ENCODE data around the gene TMEM11.

The TMEM11 gene, protein sequence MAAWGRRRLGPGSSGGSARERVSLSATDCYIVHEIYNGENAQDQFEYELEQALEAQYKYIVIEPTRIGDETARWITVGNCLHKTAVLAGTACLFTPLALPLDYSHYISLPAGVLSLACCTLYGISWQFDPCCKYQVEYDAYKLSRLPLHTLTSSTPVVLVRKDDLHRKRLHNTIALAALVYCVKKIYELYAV

DNA sequence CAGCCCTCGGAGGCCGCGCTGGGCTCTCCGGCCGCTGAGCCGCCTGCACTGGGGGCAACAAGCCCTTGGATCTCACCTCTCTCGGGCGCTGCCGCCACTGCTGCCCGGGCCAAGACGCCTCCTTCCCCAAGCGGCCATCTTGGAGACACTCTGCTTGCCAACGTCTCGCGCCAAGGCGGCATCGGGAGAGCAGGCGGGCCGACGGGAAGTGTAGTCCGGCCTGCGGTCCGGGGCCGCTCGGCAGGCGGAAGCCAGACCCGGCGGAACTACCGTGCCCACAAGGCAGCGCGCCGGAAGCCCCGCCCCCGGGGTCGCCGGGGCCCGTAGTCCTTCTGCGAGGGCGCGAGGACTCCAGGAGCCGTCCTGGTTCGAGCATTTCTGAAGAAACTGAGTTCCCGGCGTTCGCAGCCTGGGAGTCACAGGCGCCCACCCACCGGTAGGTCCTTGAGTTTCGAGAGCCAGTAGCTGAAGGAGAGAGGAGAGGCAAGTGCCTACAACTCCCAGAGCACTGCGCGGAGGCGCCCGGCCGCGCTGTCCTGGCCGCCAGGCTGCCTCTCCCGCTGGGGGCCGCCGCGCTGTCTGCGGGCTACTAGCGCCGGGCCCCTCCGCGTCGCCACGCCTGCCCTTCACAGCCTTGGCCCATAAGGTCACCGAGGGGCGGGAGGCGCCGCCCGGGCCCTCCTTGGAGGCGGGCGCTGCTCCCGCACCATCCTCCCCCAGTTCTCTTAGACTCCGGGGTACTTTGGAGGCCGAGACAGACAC, at the start of gene TMEM11:
Gene TMEM11, minus strand, starts transcription at position 147 of the 762 bp plus-strand sequence. Its CDS starts 9 bp downstream, at position 138.
- peak in 1 of 3 experiments; percentile 27 for TF ChIP-seq CTCF (IDR thresholded peaks at IDR 0.05; ENCODE audit: unreplicated experiment in 3 of 3)
- Mint-ChIP-seq H3K27ac (peak within 1 kb of the TSS; percentile 93 to 96 (median 93)), H3K9me3 (no peaks in the 10 kb centered on the region), H3K4me1 (peaks cover 58% of the 10 kb centered on the region), H3K4me3 (peak within 1 kb of the TSS; percentile 91 to 96 (median 92)), H3K27me3 (ENCODE audit: low read depth) (no peaks in the 10 kb centered on the region), H3K36me3 (ENCODE audit: low read depth) (peaks cover 5% of the 10 kb centered on the region)

DNA sequence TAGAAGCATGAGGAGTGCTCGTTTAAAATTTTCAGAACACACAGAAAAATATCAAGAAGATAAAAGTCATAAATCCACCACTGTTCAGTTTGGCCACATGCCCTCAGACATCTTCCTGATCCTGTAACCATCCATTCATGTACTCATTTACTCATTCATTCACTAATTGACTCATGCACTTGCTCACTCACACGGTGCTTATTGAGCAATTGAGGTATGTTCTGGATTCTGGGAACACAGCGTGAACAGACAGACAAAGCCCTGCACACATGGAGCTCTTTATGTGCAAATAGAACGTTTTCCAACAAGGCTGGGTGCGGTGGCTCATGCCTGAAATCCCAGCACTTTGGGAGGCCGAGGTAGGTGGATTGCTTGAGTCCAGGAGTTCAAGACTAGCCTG, 49.4 kb upstream of the TMEM11 start:
- no peak for TF ChIP-seq CTCF (IDR thresholded peaks at IDR 0.05; ENCODE audit: unreplicated experiment in 3 of 3)
- Mint-ChIP-seq H3K9me3 (no peaks in the 10 kb centered on the region), H3K4me1 (no peaks in the 10 kb centered on the region), H3K4me3 (no peak overlapping the region), H3K27me3 (ENCODE audit: low read depth) (peaks cover 4% of the 10 kb centered on the region), H3K36me3 (ENCODE audit: low read depth) (no peaks in the 10 kb centered on the region), H3K27ac (no peak overlapping the region)

DNA sequence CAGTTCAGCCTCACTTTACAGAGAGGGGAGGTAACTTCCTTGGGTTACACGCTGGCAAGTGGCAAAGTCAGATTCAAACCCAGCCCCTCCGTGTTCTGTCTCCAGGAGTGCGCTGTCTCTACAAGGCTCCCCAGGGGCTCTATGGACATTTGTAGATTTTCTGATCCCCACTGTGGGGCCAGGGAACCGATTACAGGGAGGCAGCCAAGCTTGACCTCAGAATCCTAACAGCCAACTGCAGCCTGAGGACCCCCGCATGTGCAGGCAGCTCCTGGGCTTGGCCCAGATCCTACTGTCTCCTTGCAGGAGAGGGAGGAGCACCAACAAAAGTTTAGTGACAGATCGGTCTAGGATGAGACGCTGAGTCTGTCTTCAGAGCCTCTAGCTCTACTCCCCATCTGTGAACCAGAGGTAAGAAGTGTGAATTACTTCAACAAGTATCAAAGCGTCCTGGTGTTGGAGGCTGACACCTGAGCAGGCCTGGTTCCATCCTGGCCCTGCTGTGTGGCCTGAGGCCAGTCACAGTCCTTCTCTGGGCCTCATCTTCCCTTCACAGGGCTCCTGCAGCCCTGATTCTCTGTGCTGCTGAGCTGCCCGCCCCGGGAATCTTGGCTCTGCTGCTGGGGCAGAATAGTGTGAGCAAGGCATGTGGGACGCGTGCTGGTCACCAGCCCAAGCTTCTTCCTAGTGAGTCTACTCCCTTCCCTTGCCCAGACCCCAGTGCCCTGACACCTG, 48.5 kb upstream of the TMEM11 start:
- Mint-ChIP-seq H3K9me3 (no peaks in the 10 kb centered on the region), H3K27ac (no peak overlapping the region), H3K4me1 (no peaks in the 10 kb centered on the region), H3K36me3 (ENCODE audit: low read depth) (no peaks in the 10 kb centered on the region), H3K4me3 (no peak overlapping the region), H3K27me3 (ENCODE audit: low read depth) (peaks cover 4% of the 10 kb centered on the region)
- TF ChIP-seq CTCF (IDR thresholded peaks at IDR 0.05; ENCODE audit: unreplicated experiment in 3 of 3), result no peak

DNA sequence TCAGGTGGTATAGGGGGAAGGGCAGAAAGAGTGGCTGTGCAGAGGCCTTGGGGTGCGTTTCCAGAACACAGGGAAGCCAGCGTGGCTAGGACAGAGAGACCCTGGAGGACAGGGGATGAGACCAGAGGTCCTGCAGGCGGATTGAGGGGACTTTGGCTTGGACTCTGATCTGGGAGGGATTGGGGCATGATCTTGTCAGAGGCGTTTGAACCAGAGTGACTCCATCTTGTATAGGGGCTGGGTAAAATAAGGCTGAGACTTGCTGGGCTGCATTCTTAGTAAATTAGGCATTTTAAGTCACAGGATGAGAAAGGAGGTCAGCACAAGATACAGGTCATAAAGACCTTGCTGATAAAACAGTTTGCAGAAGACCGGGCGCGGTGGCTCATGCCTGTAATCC, 44.6 kb upstream of the TMEM11 start:
- no peak for TF ChIP-seq CTCF (IDR thresholded peaks at IDR 0.05; ENCODE audit: unreplicated experiment in 3 of 3)
- Mint-ChIP-seq H3K36me3 (ENCODE audit: low read depth) (no peaks in the 10 kb centered on the region), H3K4me1 (no peaks in the 10 kb centered on the region), H3K4me3 (no peak overlapping the region), H3K27ac (no peak overlapping the region), H3K27me3 (ENCODE audit: low read depth) (no peaks in the 10 kb centered on the region), H3K9me3 (no peaks in the 10 kb centered on the region)

DNA sequence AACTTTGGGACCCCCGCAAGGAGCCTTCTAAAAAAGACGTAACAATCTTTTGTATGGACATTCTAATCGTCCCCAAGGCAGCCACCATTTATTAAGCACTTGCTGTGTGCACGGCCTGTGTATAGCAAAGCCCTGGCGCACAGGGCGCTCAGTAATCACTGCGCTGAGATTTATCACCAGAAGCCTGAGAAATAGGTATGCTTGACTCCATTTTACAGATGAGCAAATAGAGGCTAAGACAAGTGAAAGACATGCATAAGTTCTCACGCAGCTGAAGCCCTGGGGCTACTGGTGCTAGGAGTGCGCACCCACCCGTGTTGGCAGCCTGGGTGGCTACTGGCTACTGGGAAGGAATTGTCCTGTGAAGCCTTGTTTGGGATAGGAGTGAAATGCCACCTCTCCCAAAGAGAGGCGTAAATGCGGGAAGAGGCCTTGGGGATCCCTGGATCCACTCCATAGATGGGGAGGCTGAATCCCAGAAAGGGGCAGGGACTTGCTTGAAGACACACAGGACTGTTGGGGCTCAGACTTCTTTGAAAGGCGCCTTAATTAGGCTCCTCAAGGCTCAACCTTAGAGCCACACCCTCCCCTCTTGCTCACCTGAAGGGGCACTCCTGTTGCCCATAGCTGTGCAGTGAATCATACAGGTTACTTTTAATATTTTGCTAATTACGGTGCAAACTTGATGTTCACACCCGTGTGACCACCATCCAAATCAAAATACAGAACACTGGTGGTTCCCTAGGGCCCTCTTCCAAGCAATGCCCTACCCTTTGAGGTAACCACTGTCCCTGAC, 39.9 kb upstream of the TMEM11 start:
- Mint-ChIP-seq H3K27me3 (ENCODE audit: low read depth) (no peaks in the 10 kb centered on the region), H3K4me1 (no peaks in the 10 kb centered on the region), H3K27ac (peak overlapping the region; percentile 54 to 76 (median 71)), H3K36me3 (ENCODE audit: low read depth) (no peaks in the 10 kb centered on the region), H3K4me3 (peak overlapping the region; percentile 84 to 93 (median 90)), H3K9me3 (no peaks in the 10 kb centered on the region)
- TF ChIP-seq CTCF (IDR thresholded peaks at IDR 0.05; ENCODE audit: unreplicated experiment in 3 of 3), result no peak

Measured in nephron (organoid).